ENCODE data around the gene KL.

- TF ChIP-seq EZH2 (IDR thresholded peaks at IDR 0.05; ENCODE audit: borderline replicate concordance, low read depth, low read length, severe bottlenecking): no peak
- TF ChIP-seq CTCF (IDR thresholded peaks at IDR 0.05; ENCODE audit: borderline replicate concordance, extremely low read depth, low read length, poor library complexity, severe bottlenecking): no peak
Observed at GRCh38 chr13:32983058-32983457, 33.2 kb upstream of the KL start.
